GM23338 (cell line): ENCODE measurements around the gene RNF5.

Source experiments
- CTCF ChIP-seq, 2 experiments: fragments of 200-600 bp in 1 of 2; sonication (generic) in 1 of 2; conservative IDR thresholded peaks; 2 replicates each; pipeline versions ENCODE4 v1.5.1 to v1.6.1; 2016 to 2017; ENCODE audit warnings: antibody characterized with exemption in 2 of 2, low read depth in 2 of 2, mild to moderate bottlenecking in 2 of 2, moderate library complexity in 1 of 2
- EZH2 ChIP-seq: fragments of 200-600 bp; sonication (generic); IDR thresholded peaks from one replicate; pipeline ENCODE4 v1.8.0; 2017; ENCODE audit warnings: antibody characterized with exemption, mild to moderate bottlenecking, low read depth; ENCODE audit not compliant: unreplicated experiment
- POLR2AphosphoS5 ChIP-seq: IDR thresholded peaks from 2 replicates; pipeline ENCODE4 v1.6.1; 2016; ENCODE audit warnings: antibody characterized with exemption, low read depth
- TF ChIP-seq, protein P1 (sequence below): IDR thresholded peaks from 2 replicates; pipeline ENCODE4 v1.6.1; 2016; ENCODE audit warnings: antibody characterized with exemption

DNA sequence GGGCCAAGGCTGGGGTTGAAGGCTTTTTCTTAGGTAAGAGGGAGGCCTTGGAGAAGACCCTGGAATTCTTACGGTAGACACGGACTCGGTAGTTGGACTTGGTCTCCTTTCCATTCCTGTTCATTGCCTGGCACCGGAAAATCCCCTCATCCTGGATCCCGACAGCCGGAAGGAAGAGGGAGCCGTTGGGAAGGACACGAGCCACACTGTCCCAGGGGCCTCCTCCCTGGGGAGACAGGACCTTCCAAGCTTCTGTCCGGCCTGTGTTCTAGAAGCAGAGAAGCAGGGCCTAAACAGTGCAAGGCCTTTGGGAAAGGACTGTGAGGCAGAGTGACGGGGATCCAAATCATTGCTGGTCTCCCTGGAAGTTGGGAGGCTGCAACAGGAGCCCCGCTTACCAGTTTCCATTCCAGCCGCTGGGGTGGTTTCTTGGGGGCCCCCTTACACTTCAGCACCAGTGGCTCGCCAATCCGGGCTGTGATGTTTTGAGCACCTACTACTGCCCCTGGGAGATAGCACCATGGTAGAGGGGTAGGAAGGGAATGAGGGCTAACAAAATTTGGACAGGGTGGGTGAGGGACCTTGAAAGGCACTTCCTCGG lies 5.4 kb downstream of the RNF5 start:
- TF ChIP-seq POLR2AphosphoS5 (no peak), CTCF (conservative IDR thresholded peaks at IDR 0.05; ENCODE audit: low read depth in 2 of 2) (no peak), EZH2 (no peak)
- TF ChIP-seq, protein P1, sequence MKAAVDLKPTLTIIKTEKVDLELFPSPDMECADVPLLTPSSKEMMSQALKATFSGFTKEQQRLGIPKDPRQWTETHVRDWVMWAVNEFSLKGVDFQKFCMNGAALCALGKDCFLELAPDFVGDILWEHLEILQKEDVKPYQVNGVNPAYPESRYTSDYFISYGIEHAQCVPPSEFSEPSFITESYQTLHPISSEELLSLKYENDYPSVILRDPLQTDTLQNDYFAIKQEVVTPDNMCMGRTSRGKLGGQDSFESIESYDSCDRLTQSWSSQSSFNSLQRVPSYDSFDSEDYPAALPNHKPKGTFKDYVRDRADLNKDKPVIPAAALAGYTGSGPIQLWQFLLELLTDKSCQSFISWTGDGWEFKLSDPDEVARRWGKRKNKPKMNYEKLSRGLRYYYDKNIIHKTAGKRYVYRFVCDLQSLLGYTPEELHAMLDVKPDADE: no peak
